HFFc6 (cell line): Measurements from ENCODE around the gene KIF17. TPM values are rescaled to one million over a fixed set of nuclear protein-coding genes. Genes with fewer than 3 reads are reported as not detected.

ENCODE experiments used
- DNase-seq: peaks from one replicate; pipeline ENCODE4 v3.0.0-alpha.2; 2018
- H3K27ac Mint-ChIP-seq: 2 replicates; pipeline ENCODE4 v1.8.0; 2020; ENCODE audit warnings: mild to moderate bottlenecking, mixed read lengths
- H3K27me3 Mint-ChIP-seq: 2 replicates; pipeline ENCODE4 v1.8.0; 2021; ENCODE audit warnings: mild to moderate bottlenecking, moderate library complexity, mixed read lengths; ENCODE audit not compliant: insufficient read depth
- H3K36me3 Mint-ChIP-seq: 2 replicates; pipeline ENCODE4 v1.8.0; 2021; ENCODE audit warnings: low read depth, mixed read lengths
- H3K4me1 Mint-ChIP-seq: 2 replicates; pipeline ENCODE4 v1.8.0; 2020; ENCODE audit warnings: low read depth, mixed read lengths
- H3K4me3 Mint-ChIP-seq: 2 replicates; pipeline ENCODE4 v1.8.0; 2020; ENCODE audit warnings: mild to moderate bottlenecking, moderate library complexity, mixed read lengths
- H3K9me3 Mint-ChIP-seq: 2 replicates; pipeline ENCODE4 v1.8.0; 2020; ENCODE audit warnings: mild to moderate bottlenecking, mixed read lengths
- CTCF ChIP-seq: fragments of 200-600 bp; sonication (generic); IDR thresholded peaks from 2 replicates; pipeline ENCODE4 v1.5.0; 2021; ENCODE audit warnings: antibody characterized with exemption, mild to moderate bottlenecking
- total RNA-seq, 6 experiments: library from RNA; stranded (reverse); fragmentation: NEBNext Ultra II Directional; extraction: Animal tissue kit (Norgen Biotek cat#: 25700); gene quantifications; 2 replicates in 1 of 6; 3 replicates in 5 of 6; pipeline ENCODE4 v1.2.3, GENCODE V29; 2021

Gene KIF17
- total RNA-seq, 6 experiments from 2014 or later = 5.8 to 8.1 (median 7.4) TPM

GRCh38 chr1:20729990-20730689 lies 12.3 kb upstream of the KIF17 start:
- TF ChIP-seq CTCF = no peak
- peaks cover 4% of the 10 kb centered on the region for H3K9me3 Mint-ChIP-seq
- H3K36me3 Mint-ChIP-seq = peaks cover 3% of the 10 kb centered on the region
- H3K4me1 Mint-ChIP-seq = peaks cover 31% of the 10 kb centered on the region
- no peak for DNase-seq
- H3K27me3 Mint-ChIP-seq = peaks cover 4% of the 10 kb centered on the region
- H3K4me3 Mint-ChIP-seq = peak overlapping the region; percentile 60
- no peak overlapping the region for H3K27ac Mint-ChIP-seq

- Mint-ChIP-seq H3K27ac (no peak overlapping the region), H3K4me1 (peaks cover 35% of the 10 kb centered on the region), H3K9me3 (peaks cover 6% of the 10 kb centered on the region), H3K4me3 (no peak overlapping the region), H3K36me3 (peaks cover 8% of the 10 kb centered on the region), H3K27me3 (peaks cover 4% of the 10 kb centered on the region)
- no peak for TF ChIP-seq CTCF
- DNase-seq = no peak
Measured at GRCh38 chr1:20729155-20729931, 11.5 kb upstream of the KIF17 start.

GRCh38 chr1:20728371-20729154 lies 10.8 kb upstream of the KIF17 start:
- peaks cover 5% of the 10 kb centered on the region for H3K27me3 Mint-ChIP-seq
- peaks cover 8% of the 10 kb centered on the region for H3K36me3 Mint-ChIP-seq
- peaks cover 27% of the 10 kb centered on the region for H3K4me1 Mint-ChIP-seq
- peaks cover 6% of the 10 kb centered on the region for H3K9me3 Mint-ChIP-seq
- no peak for TF ChIP-seq CTCF
- DNase-seq = no peak
- H3K27ac Mint-ChIP-seq = no peak overlapping the region
- no peak overlapping the region for H3K4me3 Mint-ChIP-seq

- no peak for DNase-seq
- Mint-ChIP-seq H3K27me3 (peaks cover 5% of the 10 kb centered on the region), H3K27ac (no peak overlapping the region), H3K4me3 (no peak overlapping the region), H3K36me3 (peaks cover 8% of the 10 kb centered on the region), H3K4me1 (peaks cover 21% of the 10 kb centered on the region), H3K9me3 (peaks cover 6% of the 10 kb centered on the region)
- peak; percentile 40; the same call in 1 of the 2 replicates for TF ChIP-seq CTCF
Measured at GRCh38 chr1:20727746-20728316, 10.0 kb upstream of the KIF17 start.

GRCh38 chr1:20726932-20727745 lies 9.3 kb upstream of the KIF17 start:
- peaks cover 12% of the 10 kb centered on the region for H3K36me3 Mint-ChIP-seq
- peaks cover 5% of the 10 kb centered on the region for H3K27me3 Mint-ChIP-seq
- H3K4me1 Mint-ChIP-seq = peaks cover 21% of the 10 kb centered on the region
- no peak for DNase-seq
- no peak overlapping the region for H3K27ac Mint-ChIP-seq
- no peak for TF ChIP-seq CTCF
- H3K9me3 Mint-ChIP-seq = peaks cover 6% of the 10 kb centered on the region
- H3K4me3 Mint-ChIP-seq = no peak overlapping the region
